HL-60/S4 (cell line): ENCODE measurements around the gene SUDS3.

Experiments used
- in situ Hi-C: fragments of 300-500 bp; cut with MboI; formaldehyde crosslinking; loops from 2 replicates; pipeline ENCODE4 v1.14.3; 2022; ENCODE audit warnings: low sequenced_read_pairs

SUDS3 gene, protein sequence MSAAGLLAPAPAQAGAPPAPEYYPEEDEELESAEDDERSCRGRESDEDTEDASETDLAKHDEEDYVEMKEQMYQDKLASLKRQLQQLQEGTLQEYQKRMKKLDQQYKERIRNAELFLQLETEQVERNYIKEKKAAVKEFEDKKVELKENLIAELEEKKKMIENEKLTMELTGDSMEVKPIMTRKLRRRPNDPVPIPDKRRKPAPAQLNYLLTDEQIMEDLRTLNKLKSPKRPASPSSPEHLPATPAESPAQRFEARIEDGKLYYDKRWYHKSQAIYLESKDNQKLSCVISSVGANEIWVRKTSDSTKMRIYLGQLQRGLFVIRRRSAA

DNA sequence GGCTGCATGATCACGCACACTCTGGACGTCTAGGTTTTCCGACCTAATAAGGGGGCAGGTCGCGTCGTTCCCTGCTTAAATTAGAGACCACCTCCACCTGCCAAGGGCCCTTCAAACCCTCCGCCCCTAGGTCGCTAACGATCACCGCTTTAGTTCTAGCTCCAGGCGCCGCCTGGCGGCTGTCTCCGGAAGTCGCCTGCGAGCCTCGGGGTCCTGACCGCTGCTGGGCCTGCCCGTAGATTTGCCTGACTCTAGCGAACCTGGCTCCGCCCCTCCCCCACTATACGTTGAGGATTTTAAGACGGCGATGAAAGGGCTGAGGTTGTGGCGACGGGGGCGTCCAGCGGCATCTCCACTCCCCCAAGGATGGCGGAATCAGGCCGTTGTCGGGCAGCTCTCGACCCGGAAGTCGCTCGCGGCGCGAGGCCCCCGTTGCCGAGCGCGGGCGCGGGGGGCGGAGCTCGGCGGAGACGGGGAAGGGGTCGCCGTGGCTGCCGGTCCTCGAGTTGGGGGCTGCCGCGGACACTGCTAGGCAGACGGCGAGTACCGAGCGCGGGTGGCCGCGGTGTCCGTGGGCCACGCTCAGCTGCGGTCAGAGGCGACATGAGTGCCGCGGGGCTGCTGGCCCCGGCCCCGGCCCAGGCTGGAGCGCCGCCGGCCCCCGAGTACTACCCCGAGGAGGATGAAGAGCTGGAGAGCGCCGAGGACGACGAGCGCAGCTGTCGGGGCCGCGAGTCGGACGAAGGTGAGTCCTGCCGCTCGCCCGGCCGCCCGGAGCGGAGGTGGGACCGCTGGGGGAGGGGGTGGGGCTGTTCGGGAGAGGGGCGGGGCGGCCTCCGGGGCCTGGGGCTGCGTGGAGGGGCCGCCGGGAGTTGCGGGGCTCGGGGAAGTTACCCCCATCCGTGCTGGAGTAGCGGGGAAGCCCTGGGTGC, at the start of gene SUDS3:
TSS of gene SUDS3 (plus strand) at position 467 of the 932 bp plus-strand sequence. CDS start at position 604, 137 bp downstream.
- in situ Hi-C loops = loop anchor here (10.0 kb wide), 1 partner anchor 502 kb away; no protein-coding TSS in a partner anchor

- in situ Hi-C loops = no loop called here
Observed at GRCh38 chr12:118326991-118327390, 49.4 kb upstream of the SUDS3 start.

DNA sequence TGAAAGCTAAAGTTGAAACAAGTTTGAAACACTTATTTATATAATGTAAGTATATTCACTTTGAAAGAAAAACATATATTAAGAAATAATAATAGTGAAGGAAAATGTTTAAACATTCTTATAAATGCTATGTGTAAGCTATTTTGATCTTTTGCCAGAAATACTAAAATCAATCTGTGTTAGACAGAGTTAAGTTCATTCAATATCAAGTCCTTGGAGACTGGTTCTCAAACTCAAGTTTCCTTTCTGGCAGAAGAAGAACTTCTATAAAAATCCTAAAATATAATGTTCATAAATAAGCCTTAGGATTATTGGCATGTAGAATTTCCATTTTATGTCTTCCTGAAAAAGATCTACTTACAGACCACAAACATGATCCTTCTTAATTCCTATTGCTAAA, 49.0 kb upstream of the SUDS3 start:
- in situ Hi-C loops = no loop called here

DNA sequence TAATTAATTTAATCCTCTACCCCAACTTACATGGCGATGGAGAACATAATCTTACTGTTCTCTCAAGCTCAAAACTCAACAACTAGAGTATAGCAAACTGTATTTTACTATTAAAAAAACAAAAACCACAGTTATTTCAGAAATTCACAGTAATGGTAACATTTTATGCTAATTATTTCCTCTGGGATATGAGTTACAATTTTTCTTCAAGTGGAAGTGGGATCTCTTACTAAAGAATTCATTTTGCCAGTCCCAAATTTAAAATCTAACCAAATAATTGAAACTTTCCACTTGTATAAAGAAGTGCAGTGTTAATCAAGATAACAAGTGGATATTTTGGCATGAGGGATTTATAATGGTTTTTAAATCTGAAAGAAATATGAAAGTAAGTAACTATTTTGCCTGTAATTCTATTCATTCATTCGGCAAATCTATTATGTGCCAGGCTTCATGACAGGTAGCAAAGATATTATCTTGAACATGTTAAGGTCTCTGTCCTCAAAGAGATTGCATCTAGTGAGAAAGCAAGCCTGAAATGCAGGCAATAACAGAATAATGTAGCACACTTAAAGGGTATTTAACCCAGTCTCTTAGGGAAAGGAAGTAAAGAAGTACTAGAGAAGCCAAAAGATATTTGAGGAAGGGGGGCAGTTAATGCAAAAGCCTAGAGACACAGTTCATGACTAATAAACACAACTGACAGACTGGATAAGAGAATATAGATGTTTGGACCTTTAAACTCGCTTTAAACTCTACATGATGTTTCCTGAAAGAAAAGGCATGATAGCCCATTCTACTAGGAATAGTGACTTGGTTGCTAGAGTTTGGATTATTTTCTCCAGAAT, 47.6 kb upstream of the SUDS3 start:
- in situ Hi-C loops = no loop called here

GRCh38 chr12:118330421-118331018, 45.8 kb upstream of the SUDS3 start:
- in situ Hi-C loops = no loop called here

GRCh38 chr12:118332511-118332910, 43.8 kb upstream of the SUDS3 start:
- in situ Hi-C loops = no loop called here

DNA sequence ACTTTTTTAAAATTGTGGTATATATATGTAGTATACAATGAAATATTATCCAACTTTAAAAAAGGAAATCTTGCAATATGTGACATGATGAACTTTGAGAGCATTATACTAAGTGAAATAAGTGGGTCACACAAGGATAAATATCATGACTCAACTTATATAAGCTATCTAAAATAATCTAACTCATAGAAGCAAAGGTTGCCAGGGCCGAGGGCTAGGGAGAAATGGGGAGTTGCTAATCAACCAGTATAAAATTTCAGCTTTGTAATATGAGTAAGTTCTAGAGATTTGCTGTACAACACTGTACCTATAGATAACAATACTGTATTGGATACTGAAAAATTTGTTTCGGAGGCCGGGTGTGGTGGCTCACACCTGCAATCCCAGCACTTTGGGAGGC, 42.1 kb upstream of the SUDS3 start:
- in situ Hi-C loops = no loop called here

- in situ Hi-C loops = no loop called here
Observed at GRCh38 chr12:118334939-118335567, 41.3 kb upstream of the SUDS3 start.

DNA sequence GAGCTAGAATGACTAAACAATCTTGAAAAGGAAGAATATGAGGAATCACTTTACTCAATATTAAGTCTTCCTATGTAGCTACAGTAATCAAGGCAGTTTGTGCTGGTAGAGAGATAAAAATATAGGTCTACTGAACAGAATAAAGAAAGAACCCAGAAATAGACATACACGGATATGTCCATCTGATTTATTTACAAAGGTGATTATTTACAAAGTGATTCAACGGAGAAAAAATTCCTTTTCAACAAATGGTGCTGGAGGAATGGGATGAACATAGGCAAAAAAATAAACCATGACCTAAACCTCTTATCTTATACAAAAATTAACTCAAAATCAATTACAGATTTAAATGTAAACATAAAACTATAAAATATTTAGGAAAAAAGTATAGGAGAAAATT, 40.2 kb upstream of the SUDS3 start:
- in situ Hi-C loops = no loop called here

DNA sequence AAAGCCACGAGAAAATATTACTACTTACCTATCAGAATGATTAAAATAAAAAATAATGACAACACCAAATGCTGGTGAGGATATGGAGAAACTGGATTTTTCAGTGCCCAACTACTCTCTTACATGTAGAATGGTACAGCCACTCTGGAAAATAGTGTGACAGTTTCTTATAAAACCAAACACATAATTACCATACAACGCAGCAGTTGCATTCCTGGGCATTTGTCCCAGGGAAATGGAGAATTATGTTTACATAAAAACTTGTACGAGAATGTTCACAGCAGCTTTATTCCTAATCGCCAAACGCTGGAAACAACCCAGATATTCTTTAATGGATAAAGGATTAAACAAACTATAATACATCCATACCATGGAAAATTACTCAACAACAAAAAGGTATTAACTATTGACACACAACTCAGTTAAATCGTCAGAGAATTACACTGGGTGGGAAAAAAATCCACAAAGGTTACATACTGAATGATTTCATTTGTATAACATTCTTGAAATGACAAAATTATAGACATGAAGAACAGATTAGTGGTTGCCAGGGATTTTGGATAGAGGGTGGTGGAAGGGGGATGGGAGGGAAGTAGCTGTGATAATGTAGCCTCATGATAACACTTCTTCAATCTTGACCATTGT, 39.0 kb upstream of the SUDS3 start:
- in situ Hi-C loops = no loop called here

DNA sequence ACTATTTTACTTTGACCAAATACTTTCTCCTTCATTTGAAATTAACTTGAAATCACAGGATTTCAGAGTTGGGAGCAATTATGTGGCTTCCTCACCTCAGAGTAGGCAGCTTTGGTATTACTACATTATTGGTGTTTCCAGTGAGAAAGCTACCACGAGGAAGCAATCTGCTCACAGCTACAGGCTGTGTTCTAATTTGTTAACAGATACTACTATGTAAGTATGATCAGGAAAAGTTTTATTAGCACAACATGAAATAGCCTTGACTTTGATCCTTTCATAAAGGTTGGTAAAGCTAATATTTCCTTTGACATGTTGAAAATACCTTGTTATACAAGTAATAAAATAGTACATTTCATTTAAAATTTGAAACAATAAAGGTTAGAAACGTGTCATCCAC, 34.3 kb upstream of the SUDS3 start:
- in situ Hi-C loops = no loop called here

DNA sequence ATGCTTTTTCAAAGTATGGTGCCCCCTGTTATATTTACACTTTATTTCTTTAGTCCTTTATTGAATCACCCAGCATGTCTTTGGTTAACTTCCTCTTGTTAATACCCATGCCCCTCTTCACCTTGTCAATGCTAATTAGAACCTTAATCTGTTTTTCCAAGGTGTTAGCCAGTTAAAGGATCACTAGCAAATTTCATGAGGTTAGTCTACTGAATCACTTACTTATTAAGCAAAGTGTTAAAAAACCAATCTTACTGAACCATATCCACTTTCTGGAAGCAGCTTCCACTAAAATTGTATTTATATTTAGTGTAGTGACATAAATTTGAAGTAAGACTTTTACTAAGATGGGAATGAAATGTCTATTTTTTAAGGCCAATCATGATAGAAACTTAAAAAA, 31.5 kb upstream of the SUDS3 start:
- in situ Hi-C loops = no loop called here

- in situ Hi-C loops = no loop called here
Observed at GRCh38 chr12:118345355-118345754, 31.0 kb upstream of the SUDS3 start.

GRCh38 chr12:118346895-118347294, 29.5 kb upstream of the SUDS3 start:
- in situ Hi-C loops = no loop called here

DNA sequence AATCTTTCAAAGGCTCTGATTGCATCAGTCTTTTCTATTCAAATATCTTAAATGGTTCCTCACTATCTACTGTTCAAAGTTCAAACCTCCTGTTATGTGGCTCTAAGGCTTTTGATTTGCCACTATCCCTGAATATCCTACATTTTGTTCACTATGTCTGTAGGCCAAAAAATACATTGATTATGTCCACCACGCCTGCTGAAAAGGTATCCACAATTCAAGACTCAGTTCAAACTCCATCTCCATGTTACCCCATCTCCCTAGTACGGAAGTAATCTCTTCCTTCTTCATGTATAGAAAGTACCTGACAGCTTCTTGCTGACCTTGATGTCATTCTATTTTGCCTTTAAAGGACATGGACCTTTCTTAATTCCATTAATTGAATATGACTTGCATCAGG, 28.4 kb upstream of the SUDS3 start:
- in situ Hi-C loops = no loop called here

GRCh38 chr12:118350908-118351559, 25.3 kb upstream of the SUDS3 start:
- in situ Hi-C loops = loop anchor here (5.0 kb wide), 1 partner anchor 349 kb away; no protein-coding TSS in a partner anchor

DNA sequence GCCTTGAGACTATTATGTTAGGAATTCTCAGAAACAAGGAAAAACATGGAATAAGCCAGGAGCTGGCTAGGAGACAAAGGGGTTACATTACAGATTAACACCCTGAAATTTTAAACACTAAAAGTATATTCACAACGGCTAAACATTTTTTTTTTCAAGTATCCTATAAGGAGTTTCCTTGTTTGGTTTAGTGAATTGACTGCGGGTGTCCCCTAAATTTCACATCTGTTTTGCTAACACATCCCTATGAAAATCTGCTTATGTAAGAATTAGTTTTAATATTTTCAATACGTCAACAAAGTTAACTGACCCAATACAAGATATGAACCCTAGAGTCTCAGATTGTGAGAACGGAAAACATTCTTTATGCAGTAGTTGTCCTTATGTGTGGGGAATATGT, 22.6 kb upstream of the SUDS3 start:
- in situ Hi-C loops = loop anchor here (5.0 kb wide), 1 partner anchor 351 kb away; no protein-coding TSS in a partner anchor

GRCh38 chr12:118354503-118354902, 21.9 kb upstream of the SUDS3 start:
- in situ Hi-C loops = loop anchor here (5.0 kb wide), 1 partner anchor 352 kb away; no protein-coding TSS in a partner anchor

DNA sequence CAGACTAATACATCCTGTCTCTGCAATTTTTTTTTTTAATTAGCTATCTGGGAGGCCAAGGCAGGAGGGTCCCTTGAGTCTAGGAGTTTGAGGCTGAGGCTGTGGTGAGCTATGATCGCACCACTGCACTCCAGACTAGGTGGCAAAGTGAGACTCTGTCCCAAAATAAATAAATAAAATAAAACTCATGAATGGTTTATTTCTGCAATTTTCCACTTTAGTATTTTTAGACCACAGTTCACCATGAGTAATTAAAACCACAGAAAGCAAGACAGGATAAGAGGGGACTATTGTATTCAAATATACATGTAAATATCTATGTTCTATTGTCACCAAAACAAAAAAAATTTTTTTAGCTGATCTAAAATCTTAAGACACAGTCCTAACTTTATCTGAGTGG, 21.5 kb upstream of the SUDS3 start:
- in situ Hi-C loops = loop anchor here (5.0 kb wide), 1 partner anchor 353 kb away; no protein-coding TSS in a partner anchor
